Measurements from ENCODE around the gene FAM171A2.

The FAM171A2 gene

GRCh38 chr17:44318077-44318892 lies 45.4 kb downstream of the FAM171A2 start:
- DNase-seq, result no peak

- no peak for DNase-seq
Observed at GRCh38 chr17:44317545-44317944, 46.1 kb downstream of the FAM171A2 start.

GRCh38 chr17:44315760-44316731 lies 47.6 kb downstream of the FAM171A2 start:
- no peak for DNase-seq

GRCh38 chr17:44314869-44315661 lies 48.6 kb downstream of the FAM171A2 start:
- peak; percentile 72 for DNase-seq

GRCh38 chr17:44314524-44314868 lies 49.2 kb downstream of the FAM171A2 start:
- DNase-seq, result no peak

- no peak for DNase-seq
Observed at GRCh38 chr17:44314031-44314430, 49.6 kb downstream of the FAM171A2 start.

- no peak for DNase-seq
Observed at GRCh38 chr17:44312396-44313104, 51.1 kb downstream of the FAM171A2 start.

GRCh38 chr17:44311562-44312181 lies 52.0 kb downstream of the FAM171A2 start:
- DNase-seq, result no peak

GRCh38 chr17:44310609-44311376 lies 52.9 kb downstream of the FAM171A2 start:
- no peak for DNase-seq

- DNase-seq, result no peak
Observed at GRCh38 chr17:44310188-44310587, 53.5 kb downstream of the FAM171A2 start.

GRCh38 chr17:44309472-44309871 lies 54.2 kb downstream of the FAM171A2 start:
- DNase-seq, result no peak

GRCh38 chr17:44308865-44309264 lies 54.8 kb downstream of the FAM171A2 start:
- DNase-seq, result no peak

- DNase-seq, result peak; percentile 88
Observed at GRCh38 chr17:44308320-44308818, 55.3 kb downstream of the FAM171A2 start, which contains the start of gene RUNDC3A. Gene RUNDC3A, plus strand, starts transcription at chr17:44308601. Its CDS starts 232 bp downstream, at chr17:44308833.

- DNase-seq, result no peak
Observed at GRCh38 chr17:44307387-44308186, 56.1 kb downstream of the FAM171A2 start.

GRCh38 chr17:44304651-44305050 lies 59.0 kb downstream of the FAM171A2 start:
- DNase-seq, result no peak

Data from activated CD4-positive, alpha-beta T cell treated with anti-CD3 and anti-CD28 coated beads for 48 hours (primary cell).